Measurements from ENCODE around the gene DHX34.
"Not testable (repeated sequence)": the region's sequence is repeated elsewhere in the genome, so short reads cannot be mapped to it uniquely, and the experiment has no call there.

Gene DHX34

DNA sequence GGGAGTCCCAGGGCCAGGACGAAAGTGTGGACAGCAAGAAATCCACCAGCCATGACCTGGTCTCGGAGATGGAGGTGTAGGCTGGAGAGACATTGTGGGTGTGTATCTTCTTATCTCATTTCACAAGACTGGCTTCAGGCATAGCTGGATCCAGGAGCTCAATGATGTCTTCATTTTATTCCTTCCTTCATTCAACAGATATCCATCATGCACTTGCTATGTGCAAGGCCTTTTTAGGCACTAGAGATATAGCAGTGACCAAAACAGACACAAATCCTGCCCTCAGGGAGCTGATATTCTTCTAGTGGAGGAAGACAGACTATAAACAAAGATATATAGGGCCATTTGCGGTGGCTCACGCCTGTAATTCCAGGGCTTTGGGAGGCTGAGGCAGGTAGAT, 7.4 kb upstream of the DHX34 start:
- no peak for DNase-seq (ENCODE audit: low read depth, low spot score)
- Histone ChIP-seq H3K4me3 (ENCODE audit: insufficient read length, low read depth) (no peak overlapping the region), H3K4me1 (ENCODE audit: insufficient read depth, insufficient read length) (no peaks in the 10 kb centered on the region), H3K36me3 (ENCODE audit: insufficient read depth, insufficient read length, low read length) (no peaks in the 10 kb centered on the region), H3K27me3 (ENCODE audit: insufficient read depth, insufficient read length) (no peaks in the 10 kb centered on the region), H3K9ac (ENCODE audit: insufficient read length, low read depth) (no peak overlapping the region), H3K9me3 (ENCODE audit: insufficient read depth, low read length) (no peaks in the 10 kb centered on the region; the same call in 1 of the 2 replicates)
- TF ChIP-seq ZNF274 (IDR thresholded peaks at IDR 0.05; ENCODE audit: low read depth, low read length) = no peak
- TF ChIP-seq YY1 (IDR thresholded peaks at IDR 0.05; ENCODE audit: insufficient read depth, insufficient read length) = no peak
- no peak for TF ChIP-seq SUZ12 (IDR thresholded peaks at IDR 0.05; ENCODE audit: extremely low read depth, insufficient read depth, insufficient read length)

DNA sequence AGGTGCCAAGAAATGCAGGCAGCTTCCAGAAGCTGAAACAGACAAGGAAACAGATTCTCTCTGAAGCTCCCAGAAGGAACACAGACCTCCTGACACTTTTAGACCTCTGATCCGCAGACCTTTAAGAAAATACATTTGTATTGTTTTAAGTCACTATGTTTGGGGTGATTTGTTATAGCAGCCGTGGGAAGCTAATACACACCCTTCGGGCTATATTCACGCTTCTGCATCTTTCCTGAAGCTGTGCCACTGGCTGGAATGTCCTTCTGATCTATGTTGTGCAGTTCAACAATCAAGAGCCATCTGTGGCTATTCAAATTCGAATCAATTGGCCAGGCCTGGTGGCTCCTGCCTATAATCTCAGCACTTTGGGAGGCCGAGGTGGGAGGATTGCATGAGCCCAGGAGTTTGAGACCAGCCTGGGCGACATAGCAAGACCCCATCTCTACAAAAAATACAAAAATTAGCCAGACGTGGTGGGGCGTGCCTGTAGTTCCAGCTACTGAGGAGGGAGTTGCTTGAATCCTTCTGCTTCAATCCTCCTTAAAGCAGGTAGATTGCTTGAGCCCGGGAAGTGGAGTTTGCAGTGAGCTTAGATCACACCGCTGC, 5.8 kb upstream of the DHX34 start:
- no peak for DNase-seq (ENCODE audit: low read depth, low spot score)
- peaks cover 4% of the 10 kb centered on the region; the same call in 1 of the 2 replicates for H3K9me3 ChIP-seq (ENCODE audit: insufficient read depth, low read length)
- H3K36me3 ChIP-seq (ENCODE audit: insufficient read depth, insufficient read length, low read length) = no peaks in the 10 kb centered on the region
- H3K9ac ChIP-seq (ENCODE audit: insufficient read length, low read depth) = no peak overlapping the region
- H3K27me3 ChIP-seq (ENCODE audit: insufficient read depth, insufficient read length) = no peaks in the 10 kb centered on the region
- no peak overlapping the region for H3K4me3 ChIP-seq (ENCODE audit: insufficient read length, low read depth)
- no peaks in the 10 kb centered on the region for H3K4me1 ChIP-seq (ENCODE audit: insufficient read depth, insufficient read length)
- TF ChIP-seq ZNF274 (IDR thresholded peaks at IDR 0.05; ENCODE audit: low read depth, low read length) = no peak
- TF ChIP-seq SUZ12 (IDR thresholded peaks at IDR 0.05; ENCODE audit: extremely low read depth, insufficient read depth, insufficient read length) = no peak
- no peak for TF ChIP-seq YY1 (IDR thresholded peaks at IDR 0.05; ENCODE audit: insufficient read depth, insufficient read length)

DNA sequence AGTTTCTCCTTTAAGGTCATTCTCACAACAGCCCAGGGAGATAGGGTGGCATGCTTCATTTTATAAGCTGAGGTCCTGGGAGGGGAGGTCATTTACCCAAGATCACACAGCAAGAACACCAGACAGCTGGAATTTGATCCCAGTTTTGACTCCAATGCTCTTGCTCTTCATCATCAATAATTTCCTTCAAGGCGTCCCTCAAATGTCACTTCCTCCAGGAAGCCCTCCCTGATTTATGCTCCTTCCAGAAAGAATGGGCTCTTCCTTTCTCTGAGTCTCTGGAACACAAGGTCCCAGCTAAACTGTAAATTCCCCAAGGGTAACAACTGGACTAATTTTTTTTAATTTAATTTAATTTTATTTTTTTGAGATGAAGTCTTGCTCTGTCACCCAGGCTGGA, 4.7 kb upstream of the DHX34 start:
- DNase-seq (ENCODE audit: low read depth, low spot score) = no peak
- Histone ChIP-seq H3K4me3 (ENCODE audit: insufficient read length, low read depth) (no peak overlapping the region), H3K4me1 (ENCODE audit: insufficient read depth, insufficient read length) (no peaks in the 10 kb centered on the region), H3K36me3 (ENCODE audit: insufficient read depth, insufficient read length, low read length) (no peaks in the 10 kb centered on the region), H3K9me3 (ENCODE audit: insufficient read depth, low read length) (peaks cover 9% of the 10 kb centered on the region; the same call in 1 of the 2 replicates), H3K27me3 (ENCODE audit: insufficient read depth, insufficient read length) (no peaks in the 10 kb centered on the region), H3K9ac (ENCODE audit: insufficient read length, low read depth) (no peak overlapping the region)
- no peak for TF ChIP-seq SUZ12 (IDR thresholded peaks at IDR 0.05; ENCODE audit: extremely low read depth, insufficient read depth, insufficient read length)
- no peak for TF ChIP-seq ZNF274 (IDR thresholded peaks at IDR 0.05; ENCODE audit: low read depth, low read length)
- no peak for TF ChIP-seq YY1 (IDR thresholded peaks at IDR 0.05; ENCODE audit: insufficient read depth, insufficient read length)

- H3K36me3 ChIP-seq (ENCODE audit: insufficient read depth, insufficient read length, low read length); DNase-seq (ENCODE audit: low read depth, low spot score): not testable (repeated sequence)
Measured at GRCh38 chr19:47346024-47346423, 3.1 kb upstream of the DHX34 start.

DNA sequence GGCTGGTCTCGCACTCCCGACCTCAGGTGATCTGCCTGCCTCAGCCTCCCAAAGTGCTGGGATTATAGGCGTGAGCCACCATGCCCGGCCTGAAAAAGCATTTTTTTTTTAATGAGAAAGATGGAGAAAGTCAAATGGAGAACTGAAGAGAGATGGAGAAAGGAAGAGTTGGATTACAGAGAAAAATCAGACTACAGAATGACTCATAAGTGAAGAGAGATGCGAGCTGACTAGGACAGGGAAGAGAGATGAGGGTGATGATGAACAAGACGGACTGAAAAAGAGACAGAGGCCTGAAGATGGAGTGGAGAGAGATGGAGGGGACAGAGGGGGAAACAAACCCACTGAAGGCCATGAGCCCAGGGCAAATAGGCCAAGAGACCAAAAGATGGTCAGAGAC, 1.5 kb downstream of the DHX34 start:
- Histone ChIP-seq H3K27me3 (ENCODE audit: insufficient read depth, insufficient read length) (no peaks in the 10 kb centered on the region), H3K9ac (ENCODE audit: insufficient read length, low read depth) (no peak overlapping the region), H3K4me1 (ENCODE audit: insufficient read depth, insufficient read length) (no peaks in the 10 kb centered on the region), H3K9me3 (ENCODE audit: insufficient read depth, low read length) (peaks cover 30% of the 10 kb centered on the region; the same call in 1 of the 2 replicates), H3K36me3 (ENCODE audit: insufficient read depth, insufficient read length, low read length) (peaks cover 45% of the 10 kb centered on the region), H3K4me3 (ENCODE audit: insufficient read length, low read depth) (no peak overlapping the region)
- no peak for DNase-seq (ENCODE audit: low read depth, low spot score)
- TF ChIP-seq ZNF274 (IDR thresholded peaks at IDR 0.05; ENCODE audit: low read depth, low read length) (no peak), SUZ12 (IDR thresholded peaks at IDR 0.05; ENCODE audit: extremely low read depth, insufficient read depth, insufficient read length) (no peak), YY1 (IDR thresholded peaks at IDR 0.05; ENCODE audit: insufficient read depth, insufficient read length) (no peak)

More at GRCh38 chr19:47346024-47346423, 3.1 kb upstream of the DHX34 start:
- not testable (repeated sequence) for H3K9ac ChIP-seq (ENCODE audit: insufficient read length, low read depth); H3K4me3 ChIP-seq (ENCODE audit: insufficient read length, low read depth); H3K4me1 ChIP-seq (ENCODE audit: insufficient read depth, insufficient read length); H3K27me3 ChIP-seq (ENCODE audit: insufficient read depth, insufficient read length)
- H3K9me3 ChIP-seq (ENCODE audit: insufficient read depth, low read length) = peaks cover 24% of the 10 kb centered on the region; the same call in 1 of the 2 replicates

GRCh38 chr19:47351548-47351947, 2.4 kb downstream of the DHX34 start:
- H3K36me3 ChIP-seq (ENCODE audit: insufficient read depth, insufficient read length, low read length) = peaks cover 52% of the 10 kb centered on the region
- DNase-seq (ENCODE audit: low read depth, low spot score) = no peak

DNA sequence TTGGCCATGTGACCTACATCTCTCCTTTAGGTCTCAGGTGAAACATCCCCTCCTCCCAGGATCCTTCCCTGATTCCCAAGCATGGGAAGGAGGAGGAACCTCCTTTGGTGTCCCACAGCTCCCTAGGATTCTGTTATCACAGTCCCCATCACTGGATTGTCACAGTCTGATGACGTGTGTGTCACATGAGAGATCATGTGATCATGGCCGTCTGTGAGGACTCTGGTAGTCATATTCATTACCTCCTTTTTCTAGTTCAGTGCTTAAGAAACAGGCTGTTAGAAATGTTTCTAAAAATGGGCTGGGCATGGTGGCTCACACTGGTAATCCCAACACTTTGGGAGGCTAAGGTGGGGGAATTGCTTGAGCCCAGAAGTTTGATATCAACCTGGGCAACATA, 3.0 kb downstream of the DHX34 start:
- no peak for TF ChIP-seq ZNF274 (IDR thresholded peaks at IDR 0.05; ENCODE audit: low read depth, low read length)
- TF ChIP-seq SUZ12 (IDR thresholded peaks at IDR 0.05; ENCODE audit: extremely low read depth, insufficient read depth, insufficient read length) = no peak
- no peak for TF ChIP-seq YY1 (IDR thresholded peaks at IDR 0.05; ENCODE audit: insufficient read depth, insufficient read length)
- DNase-seq (ENCODE audit: low read depth, low spot score) = no peak
- Histone ChIP-seq H3K9ac (ENCODE audit: insufficient read length, low read depth) (no peak overlapping the region), H3K4me3 (ENCODE audit: insufficient read length, low read depth) (no peak overlapping the region), H3K27me3 (ENCODE audit: insufficient read depth, insufficient read length) (no peaks in the 10 kb centered on the region), H3K36me3 (ENCODE audit: insufficient read depth, insufficient read length, low read length) (peaks cover 55% of the 10 kb centered on the region), H3K4me1 (ENCODE audit: insufficient read depth, insufficient read length) (no peaks in the 10 kb centered on the region), H3K9me3 (ENCODE audit: insufficient read depth, low read length) (peaks cover 30% of the 10 kb centered on the region; the same call in 1 of the 2 replicates)

More at GRCh38 chr19:47351548-47351947, 2.4 kb downstream of the DHX34 start:
- Histone ChIP-seq H3K4me3 (ENCODE audit: insufficient read length, low read depth) (no peak overlapping the region), H3K9me3 (ENCODE audit: insufficient read depth, low read length) (peaks cover 30% of the 10 kb centered on the region; the same call in 1 of the 2 replicates), H3K9ac (ENCODE audit: insufficient read length, low read depth) (no peak overlapping the region), H3K27me3 (ENCODE audit: insufficient read depth, insufficient read length) (no peaks in the 10 kb centered on the region), H3K4me1 (ENCODE audit: insufficient read depth, insufficient read length) (no peaks in the 10 kb centered on the region)
- no peak for TF ChIP-seq SUZ12 (IDR thresholded peaks at IDR 0.05; ENCODE audit: extremely low read depth, insufficient read depth, insufficient read length)
- no peak for TF ChIP-seq YY1 (IDR thresholded peaks at IDR 0.05; ENCODE audit: insufficient read depth, insufficient read length)
- no peak for TF ChIP-seq ZNF274 (IDR thresholded peaks at IDR 0.05; ENCODE audit: low read depth, low read length)

Measured in NT2/D1 (cell line).